Measurements from ENCODE around the gene AKIRIN2.

AKIRIN2 gene

GRCh38 chr6:87684895-87685654 is 17.0 kb downstream of the AKIRIN2 start:
- Histone ChIP-seq H3K4me3 (ENCODE audit: extremely low read depth, insufficient read depth, low read length, poor library complexity, severe bottlenecking) (no peak overlapping the region), H3K27ac (ENCODE audit: low read depth, low read length, severe bottlenecking) (no peak overlapping the region), H3K4me1 (ENCODE audit: control insufficient read depth, insufficient read depth, low read length, poor library complexity, severe bottlenecking) (peaks cover under 1% of the 10 kb centered on the region), H3K9me3 (ENCODE audit: control insufficient read depth, low read length) (no peaks in the 10 kb centered on the region), H3K36me3 (ENCODE audit: control insufficient read depth, insufficient read depth, low read length) (peaks cover 44% of the 10 kb centered on the region)
- WGBS, 2 experiments (ENCODE audit: insufficient coverage in 2 of 2): 91 to 100% methylated on average over 1 of the region's 1 CpG

DNA sequence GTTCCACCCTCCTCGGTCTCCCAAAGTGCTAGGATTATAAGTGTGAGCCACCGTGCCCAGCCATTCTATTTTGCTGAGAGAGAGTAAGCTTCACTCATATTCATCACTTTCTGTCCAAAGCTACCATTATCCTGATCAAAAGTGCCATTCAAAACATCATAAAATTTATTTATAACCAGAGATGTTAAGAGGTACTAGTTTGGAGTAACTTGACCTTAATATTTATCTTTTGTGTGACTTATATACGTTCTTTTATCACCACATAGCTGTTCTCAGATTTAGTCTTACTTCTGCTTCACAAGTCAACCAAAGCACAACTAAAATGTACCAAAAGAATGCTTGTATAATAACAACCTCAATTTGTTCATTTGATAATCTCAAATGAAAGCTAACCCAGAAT is 18.1 kb downstream of the AKIRIN2 start:
- Histone ChIP-seq H3K27ac (ENCODE audit: low read depth, low read length, severe bottlenecking) (no peak overlapping the region), H3K4me1 (ENCODE audit: control insufficient read depth, insufficient read depth, low read length, poor library complexity, severe bottlenecking) (no peaks in the 10 kb centered on the region), H3K9me3 (ENCODE audit: control insufficient read depth, low read length) (no peaks in the 10 kb centered on the region), H3K36me3 (ENCODE audit: control insufficient read depth, insufficient read depth, low read length) (peaks cover 45% of the 10 kb centered on the region), H3K4me3 (ENCODE audit: extremely low read depth, insufficient read depth, low read length, poor library complexity, severe bottlenecking) (no peak overlapping the region)
- WGBS, 2 experiments (ENCODE audit: insufficient coverage in 2 of 2): 100% methylated on average over 1 of the region's 3 CpGs

GRCh38 chr6:87682310-87682709 is 19.7 kb downstream of the AKIRIN2 start:
- Histone ChIP-seq H3K4me3 (ENCODE audit: extremely low read depth, insufficient read depth, low read length, poor library complexity, severe bottlenecking) (no peak overlapping the region), H3K9me3 (ENCODE audit: control insufficient read depth, low read length) (no peaks in the 10 kb centered on the region), H3K36me3 (ENCODE audit: control insufficient read depth, insufficient read depth, low read length) (peaks cover 50% of the 10 kb centered on the region), H3K27ac (ENCODE audit: low read depth, low read length, severe bottlenecking) (no peak overlapping the region), H3K4me1 (ENCODE audit: control insufficient read depth, insufficient read depth, low read length, poor library complexity, severe bottlenecking) (no peaks in the 10 kb centered on the region)

DNA sequence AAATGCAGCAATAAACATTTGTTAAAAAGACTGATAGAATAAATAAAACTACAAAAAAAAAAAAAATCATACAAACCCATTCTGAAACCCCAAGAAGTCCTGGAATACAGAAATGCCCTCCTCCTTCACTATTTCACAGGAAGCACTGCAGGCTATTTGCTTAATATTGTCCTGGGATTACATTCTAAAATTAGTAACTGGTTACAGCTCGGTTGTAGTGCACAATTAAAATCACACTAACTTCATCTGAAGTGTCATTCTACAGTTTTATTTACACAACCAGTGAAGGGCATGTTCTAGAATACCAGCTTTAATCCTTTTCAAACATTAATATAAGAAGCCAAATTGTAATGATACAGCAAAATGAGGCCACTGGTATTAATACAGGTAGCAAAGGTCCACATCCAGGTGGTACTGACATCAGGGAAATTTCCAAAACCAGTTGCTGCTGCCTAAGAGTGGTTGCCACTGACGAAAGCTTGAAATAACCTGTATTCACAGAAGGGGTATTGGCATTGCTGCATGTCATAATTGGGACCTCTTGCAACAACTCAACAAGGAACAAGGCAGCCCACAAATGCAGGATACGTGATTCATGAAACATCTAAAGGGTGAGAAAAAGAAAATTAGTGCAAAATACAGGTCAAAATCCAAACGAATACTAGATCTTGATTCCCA is 26.9 kb downstream of the AKIRIN2 start:
- Histone ChIP-seq H3K36me3 (ENCODE audit: control insufficient read depth, insufficient read depth, low read length) (peaks cover 73% of the 10 kb centered on the region), H3K4me3 (ENCODE audit: extremely low read depth, insufficient read depth, low read length, poor library complexity, severe bottlenecking) (no peak overlapping the region), H3K9me3 (ENCODE audit: control insufficient read depth, low read length) (no peaks in the 10 kb centered on the region), H3K27ac (ENCODE audit: low read depth, low read length, severe bottlenecking) (no peak overlapping the region), H3K4me1 (ENCODE audit: control insufficient read depth, insufficient read depth, low read length, poor library complexity, severe bottlenecking) (no peaks in the 10 kb centered on the region)
- 93 to 100% methylated on average over 1 to 3 of the region's 4 CpGs for WGBS, 2 experiments (ENCODE audit: insufficient coverage in 2 of 2)

DNA sequence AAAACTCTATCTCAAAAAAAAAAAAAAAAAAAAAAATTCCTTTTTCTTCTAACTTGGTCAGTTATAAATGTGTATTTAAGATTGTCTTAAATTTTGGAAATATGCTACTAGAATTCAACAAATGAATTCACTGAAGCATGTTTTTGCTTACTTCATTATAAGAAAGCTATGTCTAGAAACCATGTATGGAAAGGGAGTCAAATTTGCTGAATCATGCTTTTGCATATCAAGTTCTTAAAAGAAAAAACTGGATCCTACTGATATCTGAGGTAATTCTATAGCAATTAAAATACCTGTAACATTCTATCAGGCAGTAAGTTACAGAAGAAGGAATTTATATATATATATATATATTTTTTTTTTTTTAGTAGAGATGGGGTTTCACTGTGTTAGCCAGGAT is 27.7 kb downstream of the AKIRIN2 start:
- Histone ChIP-seq H3K36me3 (ENCODE audit: control insufficient read depth, insufficient read depth, low read length) (peaks cover 68% of the 10 kb centered on the region), H3K4me3 (ENCODE audit: extremely low read depth, insufficient read depth, low read length, poor library complexity, severe bottlenecking) (no peak overlapping the region), H3K4me1 (ENCODE audit: control insufficient read depth, insufficient read depth, low read length, poor library complexity, severe bottlenecking) (no peaks in the 10 kb centered on the region), H3K27ac (ENCODE audit: low read depth, low read length, severe bottlenecking) (no peak overlapping the region), H3K9me3 (ENCODE audit: control insufficient read depth, low read length) (no peaks in the 10 kb centered on the region)

DNA sequence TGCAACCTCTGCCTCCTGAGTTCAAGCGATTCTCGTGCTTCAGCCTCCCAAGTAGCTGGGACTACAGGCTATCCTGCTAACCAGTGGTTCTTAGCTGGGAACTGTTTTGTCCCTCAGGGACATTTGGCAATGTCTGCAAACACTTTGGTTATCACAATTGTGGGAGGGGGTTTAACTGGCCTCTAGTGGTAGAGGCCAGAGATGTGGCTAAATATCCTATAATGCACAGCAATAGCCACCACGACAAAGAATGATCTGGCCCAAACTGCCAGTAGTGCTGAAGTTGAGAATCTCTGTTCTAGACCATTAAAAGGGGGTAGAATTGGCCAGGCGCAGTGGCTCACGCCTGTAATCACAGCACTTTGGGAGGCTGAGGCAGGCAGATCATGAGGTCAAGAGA is 28.8 kb downstream of the AKIRIN2 start:
- H3K36me3 ChIP-seq (ENCODE audit: control insufficient read depth, insufficient read depth, low read length): peaks cover 63% of the 10 kb centered on the region
- 96 to 100% methylated on average over 3 of the region's 5 CpGs for WGBS, 2 experiments (ENCODE audit: insufficient coverage in 2 of 2)
- no peaks in the 10 kb centered on the region for H3K4me1 ChIP-seq (ENCODE audit: control insufficient read depth, insufficient read depth, low read length, poor library complexity, severe bottlenecking)
- no peaks in the 10 kb centered on the region for H3K9me3 ChIP-seq (ENCODE audit: control insufficient read depth, low read length)
- no peak overlapping the region for H3K27ac ChIP-seq (ENCODE audit: low read depth, low read length, severe bottlenecking)
- no peak overlapping the region for H3K4me3 ChIP-seq (ENCODE audit: extremely low read depth, insufficient read depth, low read length, poor library complexity, severe bottlenecking)

- WGBS, 2 experiments (ENCODE audit: insufficient coverage in 2 of 2): 88% methylated on average over 1 of the region's 2 CpGs; no CpG with 5 or more reads in 1 of the 2 experiments
- H3K36me3 ChIP-seq (ENCODE audit: control insufficient read depth, insufficient read depth, low read length): peaks cover 61% of the 10 kb centered on the region
These were observed 29.4 kb downstream of the AKIRIN2 start for GRCh38 chr6:87672641-87673040.

GRCh38 chr6:87671555-87672029 is 30.4 kb downstream of the AKIRIN2 start:
- peaks cover 59% of the 10 kb centered on the region for H3K36me3 ChIP-seq (ENCODE audit: control insufficient read depth, insufficient read depth, low read length)
- no peaks in the 10 kb centered on the region for H3K9me3 ChIP-seq (ENCODE audit: control insufficient read depth, low read length)
- WGBS, 2 experiments (ENCODE audit: insufficient coverage in 2 of 2): 88 to 95% methylated on average over 3 to 4 of the region's 6 CpGs
- no peaks in the 10 kb centered on the region for H3K4me1 ChIP-seq (ENCODE audit: control insufficient read depth, insufficient read depth, low read length, poor library complexity, severe bottlenecking)
- H3K4me3 ChIP-seq (ENCODE audit: extremely low read depth, insufficient read depth, low read length, poor library complexity, severe bottlenecking): no peak overlapping the region
- no peak overlapping the region for H3K27ac ChIP-seq (ENCODE audit: low read depth, low read length, severe bottlenecking)

More at GRCh38 chr6:87672641-87673040, 29.4 kb downstream of the AKIRIN2 start:
- Histone ChIP-seq H3K4me3 (ENCODE audit: extremely low read depth, insufficient read depth, low read length, poor library complexity, severe bottlenecking) (no peak overlapping the region), H3K4me1 (ENCODE audit: control insufficient read depth, insufficient read depth, low read length, poor library complexity, severe bottlenecking) (no peaks in the 10 kb centered on the region), H3K9me3 (ENCODE audit: control insufficient read depth, low read length) (no peaks in the 10 kb centered on the region), H3K27ac (ENCODE audit: low read depth, low read length, severe bottlenecking) (no peak overlapping the region)

DNA sequence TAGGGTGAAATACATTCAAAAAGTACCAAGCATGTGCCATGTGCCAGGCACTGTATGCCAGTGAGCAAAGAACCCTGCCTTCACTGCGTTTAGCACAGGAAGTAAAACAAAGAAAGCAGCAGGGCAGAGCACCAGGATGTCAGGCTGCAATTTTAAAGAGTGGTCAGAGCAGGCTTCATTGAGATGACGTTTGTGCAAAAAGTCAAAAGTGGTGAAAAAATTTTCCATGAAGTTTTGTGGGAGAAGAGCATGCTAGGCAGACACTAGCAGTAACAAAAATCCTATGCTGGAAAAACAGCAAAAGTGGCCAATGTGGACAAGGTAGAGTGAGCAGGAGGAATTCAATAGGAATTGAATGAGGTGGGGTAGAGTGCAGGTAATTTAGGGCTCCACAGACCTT is 31.3 kb downstream of the AKIRIN2 start:
- Histone ChIP-seq H3K36me3 (ENCODE audit: control insufficient read depth, insufficient read depth, low read length) (peaks cover 54% of the 10 kb centered on the region), H3K4me3 (ENCODE audit: extremely low read depth, insufficient read depth, low read length, poor library complexity, severe bottlenecking) (no peak overlapping the region), H3K9me3 (ENCODE audit: control insufficient read depth, low read length) (no peaks in the 10 kb centered on the region), H3K27ac (ENCODE audit: low read depth, low read length, severe bottlenecking) (no peak overlapping the region), H3K4me1 (ENCODE audit: control insufficient read depth, insufficient read depth, low read length, poor library complexity, severe bottlenecking) (no peaks in the 10 kb centered on the region)
- 83 to 84% methylated on average over 2 of the region's 2 CpGs for WGBS, 2 experiments (ENCODE audit: insufficient coverage in 2 of 2)

- H3K9me3 ChIP-seq (ENCODE audit: control insufficient read depth, low read length): no peaks in the 10 kb centered on the region
- WGBS, 2 experiments (ENCODE audit: insufficient coverage in 2 of 2): 80% methylated on average over 1 of the region's 3 CpGs; no CpG with 5 or more reads in 1 of the 2 experiments
- H3K4me1 ChIP-seq (ENCODE audit: control insufficient read depth, insufficient read depth, low read length, poor library complexity, severe bottlenecking): no peaks in the 10 kb centered on the region
- no peak overlapping the region for H3K27ac ChIP-seq (ENCODE audit: low read depth, low read length, severe bottlenecking)
- peaks cover 46% of the 10 kb centered on the region for H3K36me3 ChIP-seq (ENCODE audit: control insufficient read depth, insufficient read depth, low read length)
- H3K4me3 ChIP-seq (ENCODE audit: extremely low read depth, insufficient read depth, low read length, poor library complexity, severe bottlenecking): no peak overlapping the region
These were observed 33.0 kb downstream of the AKIRIN2 start for GRCh38 chr6:87669051-87669450.

- peaks cover 37% of the 10 kb centered on the region for H3K36me3 ChIP-seq (ENCODE audit: control insufficient read depth, insufficient read depth, low read length)
- no peak overlapping the region for H3K27ac ChIP-seq (ENCODE audit: low read depth, low read length, severe bottlenecking)
- H3K4me3 ChIP-seq (ENCODE audit: extremely low read depth, insufficient read depth, low read length, poor library complexity, severe bottlenecking): no peak overlapping the region
- 100% methylated on average over 2 of the region's 2 CpGs; no CpG with 5 or more reads in 1 of the 2 experiments for WGBS, 2 experiments (ENCODE audit: insufficient coverage in 2 of 2)
- H3K4me1 ChIP-seq (ENCODE audit: control insufficient read depth, insufficient read depth, low read length, poor library complexity, severe bottlenecking): no peaks in the 10 kb centered on the region
- no peaks in the 10 kb centered on the region for H3K9me3 ChIP-seq (ENCODE audit: control insufficient read depth, low read length)
These were observed 34.0 kb downstream of the AKIRIN2 start for GRCh38 chr6:87668013-87668412.
